Large intestine (tissue), 3 donors: ENCODE measurements around the gene TMED1. TPM values are rescaled to one million over a fixed set of nuclear protein-coding genes. Genes with fewer than 3 reads are reported as not detected.
"Not testable (repeated sequence)": the region's sequence is repeated elsewhere in the genome, so short reads cannot be mapped to it uniquely, and the experiment has no call there.

Experiments
- DNase-seq, 2 donors: peaks; one replicate each; pipeline versions ENCODE4 v3.0.0 to v3.0.0-alpha.2; 2013
- H3K27ac ChIP-seq: one replicate; pipeline ENCODE4 v1.5.1; 2013; ENCODE audit warnings: low read length
- H3K27me3 ChIP-seq: 2 replicates; pipeline ENCODE4 v1.6.1; 2013; ENCODE audit warnings: low read length; ENCODE audit not compliant: control insufficient read depth, insufficient read depth
- H3K36me3 ChIP-seq: 2 replicates; pipeline ENCODE4 v1.6.1; 2013; ENCODE audit warnings: low read length; ENCODE audit not compliant: control insufficient read depth, insufficient read depth
- H3K4me1 ChIP-seq: one replicate; pipeline ENCODE4 v1.6.1; 2013; ENCODE audit warnings: low read length; ENCODE audit not compliant: control insufficient read depth, insufficient read depth
- H3K4me3 ChIP-seq: one replicate; pipeline ENCODE4 v1.5.1; 2013; ENCODE audit warnings: low read length
- H3K9me3 ChIP-seq: one replicate; pipeline ENCODE4 v1.6.1; 2013; ENCODE audit warnings: mild to moderate bottlenecking, low read depth, low read length, moderate library complexity; ENCODE audit not compliant: control insufficient read depth
- WGBS: methylation state at CpG from one replicate; pipeline ENCODE4 v1.1.5; 2013; ENCODE audit warnings: low lambda C conversion rate; ENCODE audit not compliant: insufficient coverage; 5-methylcytosine and 5-hydroxymethylcytosine counted together
- polyA plus RNA-seq: library from polyadenylated mRNA; unstranded; fragments of 120-200 nt; gene quantifications from one replicate; pipeline ENCODE4 v1.2.1, GENCODE V29; 2013

TMED1 gene
- polyA plus RNA-seq, 1 donor: 29.3 TPM

GRCh38 chr19:10874024-10874423, 38.0 kb upstream of the TMED1 start:
- H3K36me3 ChIP-seq: peaks cover 4% of the 10 kb centered on the region

GRCh38 chr19:10872546-10873107, 36.6 kb upstream of the TMED1 start:
- WGBS: no CpG with 5 or more reads among the region's 16 CpGs
- Histone ChIP-seq H3K27ac (peak overlapping the region; percentile 80), H3K27me3 (no peaks in the 10 kb centered on the region), H3K4me3 (peak overlapping the region; percentile 95), H3K9me3 (no peaks in the 10 kb centered on the region), H3K4me1 (peaks cover 8% of the 10 kb centered on the region), H3K36me3 (peaks cover 4% of the 10 kb centered on the region)
- DNase-seq: peak in 1 of 2 donors; percentile 47

More at GRCh38 chr19:10874024-10874423, 38.0 kb upstream of the TMED1 start:
- peak overlapping the region; percentile 58 for H3K27ac ChIP-seq
- peak; percentile 60 to 73 for DNase-seq
- no peaks in the 10 kb centered on the region for H3K9me3 ChIP-seq
- no peaks in the 10 kb centered on the region for H3K27me3 ChIP-seq
- peaks cover 8% of the 10 kb centered on the region for H3K4me1 ChIP-seq
- 29% methylated on average over 1 of the region's 1 CpG for WGBS
- H3K4me3 ChIP-seq: no peak overlapping the region

GRCh38 chr19:10871711-10872545, 35.9 kb upstream of the TMED1 start:
- no CpG with 5 or more reads among the region's 90 CpGs for WGBS

GRCh38 chr19:10870955-10871603, 35.1 kb upstream of the TMED1 start, which contains the start of gene CARM1:
TSS of gene CARM1 (plus strand) at chr19:10871553. CDS start at chr19:10871703, 150 bp downstream.
- WGBS: no CpG with 5 or more reads among the region's 99 CpGs

More at GRCh38 chr19:10871711-10872545, 35.9 kb upstream of the TMED1 start:
- no peaks in the 10 kb centered on the region for H3K27me3 ChIP-seq
- H3K4me1 ChIP-seq: peaks cover 8% of the 10 kb centered on the region
- H3K9me3 ChIP-seq: no peaks in the 10 kb centered on the region
- peaks cover 4% of the 10 kb centered on the region for H3K36me3 ChIP-seq
- DNase-seq: peak in 1 of 2 donors; percentile 64
- peak overlapping the region; percentile 80 for H3K27ac ChIP-seq
- H3K4me3 ChIP-seq: peak overlapping the region; percentile 95

GRCh38 chr19:10870501-10870954, 34.5 kb upstream of the TMED1 start:
- Histone ChIP-seq H3K36me3 (no peaks in the 10 kb centered on the region), H3K4me3 (peak overlapping the region; percentile 48), H3K27me3 (no peaks in the 10 kb centered on the region), H3K27ac (peak overlapping the region; percentile 65), H3K4me1 (peaks cover 8% of the 10 kb centered on the region), H3K9me3 (no peaks in the 10 kb centered on the region)
- peak in 1 of 2 donors; percentile 46 for DNase-seq
- 0% methylated on average over 2 of the region's 22 CpGs for WGBS

More at GRCh38 chr19:10870955-10871603, 35.1 kb upstream of the TMED1 start, which contains the start of gene CARM1:
- Histone ChIP-seq H3K27ac (peak within 1 kb of the TSS; percentile 80), H3K4me3 (peak within 1 kb of the TSS; percentile 95), H3K9me3 (no peaks in the 10 kb centered on the region), H3K4me1 (peaks cover 8% of the 10 kb centered on the region), H3K36me3 (no peaks in the 10 kb centered on the region), H3K27me3 (no peaks in the 10 kb centered on the region)
- peak; percentile 99 for DNase-seq

- H3K36me3 ChIP-seq, H3K4me3 ChIP-seq, H3K27me3 ChIP-seq, H3K27ac ChIP-seq, H3K4me1 ChIP-seq, H3K9me3 ChIP-seq, DNase-seq: not testable (repeated sequence)
- WGBS: no CpG with 5 or more reads among the region's 11 CpGs
Measured at GRCh38 chr19:10869872-10870311, 33.9 kb upstream of the TMED1 start.

- no peak for DNase-seq
- Histone ChIP-seq H3K4me3 (no peak overlapping the region), H3K36me3 (no peaks in the 10 kb centered on the region), H3K27me3 (no peaks in the 10 kb centered on the region), H3K27ac (no peak overlapping the region), H3K4me1 (peaks cover 7% of the 10 kb centered on the region), H3K9me3 (no peaks in the 10 kb centered on the region)
- WGBS: no CpG with 5 or more reads among the region's 10 CpGs
Measured at GRCh38 chr19:10868872-10869547, 33.0 kb upstream of the TMED1 start.

- H3K9me3 ChIP-seq: no peaks in the 10 kb centered on the region
- no peaks in the 10 kb centered on the region for H3K36me3 ChIP-seq
- H3K4me3 ChIP-seq: no peak overlapping the region
- no CpG with 5 or more reads among the region's 10 CpGs for WGBS
- peaks cover 13% of the 10 kb centered on the region for H3K4me1 ChIP-seq
- H3K27me3 ChIP-seq: no peaks in the 10 kb centered on the region
- no peak for DNase-seq
- no peak overlapping the region for H3K27ac ChIP-seq
Measured at GRCh38 chr19:10866495-10866894, 30.5 kb upstream of the TMED1 start.

GRCh38 chr19:10864538-10864899, 28.5 kb upstream of the TMED1 start:
- no peaks in the 10 kb centered on the region for H3K27me3 ChIP-seq
- H3K36me3 ChIP-seq: no peaks in the 10 kb centered on the region
- WGBS: 17% methylated on average over 1 of the region's 6 CpGs
- no peak overlapping the region for H3K27ac ChIP-seq
- no peak overlapping the region for H3K4me3 ChIP-seq
- no peaks in the 10 kb centered on the region for H3K9me3 ChIP-seq
- H3K4me1 ChIP-seq: peaks cover 13% of the 10 kb centered on the region
- peak; percentile 66 to 71 for DNase-seq
